Fibroblast of skin of abdomen (primary cell): ENCODE measurements around the gene SF3B3. TPM values are rescaled to one million over a fixed set of nuclear protein-coding genes. Genes with fewer than 3 reads are reported as not detected.

Experiments
- DNase-seq: peaks from one replicate; pipeline ENCODE4 v3.0.0-alpha.2; 2013
- polyA plus RNA-seq, 2 experiments: library from polyadenylated mRNA; unstranded; fragments of 120-200 nt; gene quantifications; one replicate each; pipeline ENCODE4 v1.2.1, GENCODE V29; 2013; ENCODE audit not compliant: insufficient read length in 2 of 2

SF3B3 gene
- polyA plus RNA-seq (2013, experiment 1 of 2; ENCODE audit: insufficient read length), result 308 TPM
- polyA plus RNA-seq (2013, experiment 2 of 2; ENCODE audit: insufficient read length), result 300 TPM

DNA sequence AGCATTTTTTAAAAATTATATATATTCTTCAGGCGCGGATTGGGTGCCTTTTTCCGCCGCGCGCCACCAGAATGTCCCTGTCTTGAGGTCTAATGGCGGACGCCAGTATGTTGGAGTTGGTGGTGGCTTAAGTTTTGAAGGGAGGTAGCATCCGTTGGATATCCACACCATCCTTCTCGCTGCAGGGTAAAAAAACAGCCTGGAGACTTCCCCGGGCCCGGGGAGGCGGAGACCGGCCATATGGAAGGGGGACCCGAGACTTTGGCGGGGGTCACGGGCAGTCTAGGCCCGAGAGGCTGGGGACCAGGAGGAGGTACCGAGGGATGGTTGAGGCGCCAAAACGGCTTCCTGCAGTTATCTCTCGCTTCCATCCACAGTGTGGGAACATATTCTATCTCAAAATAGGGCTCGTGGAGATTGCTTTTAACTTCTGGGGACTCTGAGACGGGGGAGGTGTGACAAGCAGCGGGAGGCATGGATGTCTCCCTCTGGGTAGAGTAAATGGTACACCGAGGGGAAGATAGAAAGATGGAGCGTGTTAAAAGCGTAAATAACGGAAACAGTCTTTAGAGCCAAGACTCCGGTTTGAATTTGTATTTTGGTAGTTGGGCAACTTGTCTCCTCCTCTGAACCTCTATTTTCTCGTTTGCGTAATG lies at the start of gene SF3B3:
TSS of gene SF3B3 (plus strand) at position 74 of the 656 bp plus-strand sequence. CDS start 2,841 bp downstream, outside the sequence.
- no peak for DNase-seq

DNA sequence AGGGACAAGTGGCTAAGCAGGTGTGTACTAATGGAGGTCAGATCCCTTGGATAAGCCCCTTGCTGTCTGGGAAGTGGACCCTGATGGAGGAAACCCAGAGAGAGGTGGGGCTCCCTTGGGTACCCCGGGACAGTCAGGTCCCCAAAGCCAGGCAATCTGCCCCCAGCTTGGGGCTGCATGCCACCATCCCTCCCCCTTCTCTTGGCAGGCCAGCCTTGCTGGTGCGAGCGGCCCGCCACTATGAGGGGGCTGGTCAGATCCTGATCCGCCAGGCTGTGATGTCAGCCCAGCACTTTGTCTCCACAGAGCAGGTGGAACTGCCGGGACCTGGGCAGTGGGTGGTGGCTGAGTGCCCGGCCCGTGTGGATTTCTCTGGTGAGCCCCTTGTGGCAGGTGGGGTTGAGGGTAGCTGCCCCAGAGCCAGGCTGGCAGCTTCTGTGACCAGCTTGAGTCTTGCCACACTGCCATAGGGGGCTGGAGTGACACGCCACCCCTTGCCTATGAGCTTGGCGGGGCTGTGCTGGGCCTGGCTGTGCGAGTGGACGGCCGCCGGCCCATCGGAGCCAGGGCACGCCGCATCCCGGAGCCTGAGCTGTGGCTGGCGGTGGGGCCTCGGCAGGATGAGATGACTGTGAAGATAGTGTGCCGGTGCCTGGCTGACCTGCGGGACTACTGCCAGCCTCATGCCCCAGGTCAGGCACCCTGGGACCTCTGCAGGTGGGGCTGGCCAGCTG lies 49.1 kb upstream of the SF3B3 start:
- no peak for DNase-seq

DNA sequence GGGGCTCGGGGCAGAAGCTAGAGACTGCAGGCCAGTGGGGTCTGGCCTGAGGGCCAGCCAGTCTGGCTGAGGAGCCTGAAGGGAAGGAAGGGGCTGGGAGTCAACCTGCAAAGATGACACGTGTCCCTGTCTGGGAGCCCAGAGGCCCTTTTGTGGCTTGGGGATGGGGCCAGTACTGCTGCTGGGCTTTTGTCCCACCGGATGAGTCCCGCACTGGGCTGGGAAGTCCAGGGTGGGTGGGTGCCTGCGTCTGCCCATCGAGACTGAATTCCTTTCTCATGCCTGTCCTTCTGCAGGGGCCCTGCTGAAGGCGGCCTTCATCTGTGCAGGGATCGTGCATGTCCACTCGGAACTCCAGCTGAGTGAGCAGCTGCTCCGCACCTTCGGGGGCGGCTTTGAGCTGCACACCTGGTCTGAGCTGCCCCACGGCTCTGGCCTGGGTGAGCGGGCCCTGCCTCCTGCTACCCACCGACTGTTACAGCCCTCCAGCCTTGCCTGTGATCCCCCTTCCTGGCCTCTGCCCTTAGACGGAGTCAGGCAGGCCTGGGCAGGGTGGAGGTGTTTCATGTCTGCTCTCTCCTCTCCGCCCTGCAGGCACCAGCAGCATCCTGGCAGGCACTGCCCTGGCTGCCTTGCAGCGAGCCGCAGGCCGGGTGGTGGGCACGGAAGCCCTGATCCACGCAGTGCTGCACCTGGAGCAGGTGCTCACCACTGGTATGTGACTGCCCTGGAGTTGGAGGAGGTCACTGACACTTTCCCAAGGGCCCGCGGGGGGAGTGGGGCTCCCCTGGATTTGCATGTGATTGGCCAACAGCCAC lies 48.4 kb upstream of the SF3B3 start:
- no peak for DNase-seq

DNA sequence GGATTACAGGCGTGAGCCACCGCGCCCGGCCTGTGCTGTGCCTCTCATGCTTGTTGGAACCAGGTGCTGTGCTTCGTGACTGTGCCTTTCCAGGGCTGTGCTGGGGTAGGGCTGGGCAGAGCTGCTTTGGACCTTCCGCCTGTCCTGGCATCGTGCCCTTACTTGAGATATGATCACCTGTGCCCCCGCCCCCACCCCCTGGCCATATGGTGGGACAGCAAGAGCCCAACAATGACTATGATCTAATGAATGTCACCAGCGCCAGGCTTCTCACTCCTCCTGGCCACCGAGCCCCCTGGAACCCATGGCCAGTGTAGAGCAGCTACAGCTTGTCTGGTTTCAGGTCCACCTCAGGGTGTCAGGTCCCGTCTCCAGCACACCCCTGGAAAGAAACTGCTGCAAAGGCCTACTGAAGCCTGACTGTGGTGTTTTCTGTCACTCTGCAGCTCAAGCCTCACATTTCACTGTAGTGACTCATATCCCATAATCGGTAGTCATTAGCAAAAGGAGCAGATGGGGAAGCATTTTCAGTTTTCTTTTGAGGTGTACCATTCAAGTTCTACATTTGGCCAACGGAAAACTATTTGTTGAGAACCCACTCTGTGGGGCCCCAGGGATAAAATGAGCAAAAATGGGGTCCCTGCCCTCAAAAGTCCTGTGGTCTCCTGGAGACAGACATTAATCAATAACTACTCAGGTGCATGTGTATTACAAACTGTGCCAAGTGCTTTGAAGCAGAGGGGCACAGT lies 47.2 kb upstream of the SF3B3 start:
- peak; percentile 79 for DNase-seq

DNA sequence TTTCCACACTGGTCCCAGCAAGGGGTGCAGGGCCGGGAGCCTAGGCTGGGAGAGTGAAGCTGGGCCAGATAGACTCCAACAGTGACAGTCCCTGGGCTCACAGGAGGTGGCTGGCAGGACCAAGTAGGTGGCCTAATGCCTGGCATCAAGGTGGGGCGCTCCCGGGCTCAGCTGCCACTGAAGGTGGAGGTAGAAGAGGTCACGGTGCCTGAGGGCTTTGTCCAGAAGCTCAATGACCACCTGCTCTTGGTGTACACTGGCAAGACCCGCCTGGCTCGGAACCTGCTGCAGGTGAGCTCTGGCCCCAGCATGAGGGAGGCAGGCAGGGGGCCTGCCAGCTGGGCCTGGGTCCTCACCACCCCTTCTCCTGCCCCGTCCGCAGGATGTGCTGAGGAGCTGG lies 45.4 kb upstream of the SF3B3 start:
- DNase-seq, result no peak

DNA sequence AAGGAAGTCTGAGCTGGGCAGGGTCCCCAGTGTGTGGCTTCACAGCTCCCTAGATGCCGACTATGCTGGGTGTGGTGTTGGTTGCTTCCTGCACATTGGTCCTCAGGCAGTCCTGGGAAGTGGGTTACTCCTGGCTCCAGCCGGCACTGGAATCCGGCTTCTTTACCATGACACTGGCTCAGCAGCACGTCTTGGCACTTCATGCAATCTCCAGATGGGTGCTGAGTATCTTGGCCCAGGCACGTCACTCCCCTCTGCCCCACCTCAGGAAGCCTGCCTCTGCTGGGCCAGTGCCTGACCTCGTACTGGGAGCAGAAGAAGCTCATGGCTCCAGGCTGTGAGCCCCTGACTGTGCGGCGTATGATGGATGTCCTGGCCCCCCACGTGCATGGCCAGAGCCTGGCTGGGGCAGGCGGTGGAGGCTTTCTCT lies 44.7 kb upstream of the SF3B3 start:
- DNase-seq, result no peak

DNA sequence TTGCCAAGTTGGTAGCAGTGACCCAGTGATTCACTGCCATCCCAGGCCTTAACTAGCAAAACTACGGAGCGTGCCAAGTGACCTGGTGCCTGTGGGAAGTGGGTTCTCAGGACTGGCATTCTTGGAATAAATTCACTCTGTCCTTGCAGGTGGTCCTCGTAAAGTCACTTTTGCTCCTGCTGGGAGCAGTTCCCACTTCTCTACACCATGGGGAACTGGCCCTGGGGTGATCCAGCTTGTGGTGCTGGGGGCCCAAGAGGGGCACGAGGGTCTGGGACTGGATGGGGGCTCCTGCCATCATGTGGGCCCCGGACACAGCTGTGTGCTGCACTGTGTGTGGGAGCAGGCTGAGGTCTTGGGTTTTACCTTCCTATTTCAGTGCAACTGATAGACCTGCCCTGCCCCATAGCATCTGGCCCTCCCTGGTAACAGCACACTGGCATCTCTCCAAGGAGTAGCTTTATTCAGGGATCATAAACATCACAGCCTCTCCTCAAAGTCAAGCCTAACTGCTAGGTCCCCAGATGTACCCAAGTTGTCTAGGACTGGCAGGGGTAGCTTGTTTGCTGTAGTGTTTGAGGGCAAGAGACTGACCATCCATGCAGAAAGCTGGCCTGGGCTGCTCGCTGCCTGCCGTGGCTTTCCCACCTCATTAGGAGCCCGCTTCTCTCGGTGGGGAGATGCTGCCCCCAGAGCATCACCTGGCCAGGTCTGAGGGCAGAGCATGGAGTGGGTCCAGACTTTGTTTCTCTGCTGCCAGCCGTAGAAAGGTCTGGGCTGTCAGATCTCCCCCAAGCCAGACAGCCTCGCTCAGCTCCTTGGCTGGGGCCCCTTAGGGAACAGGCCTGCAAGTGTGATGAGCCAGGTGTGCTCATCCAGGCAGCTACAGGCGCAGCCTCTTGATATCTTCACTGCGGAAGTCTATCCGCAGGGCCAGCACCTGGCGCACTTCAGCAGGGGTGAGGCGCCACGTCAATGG lies 43.2 kb upstream of the SF3B3 start:
- no peak for DNase-seq

DNA sequence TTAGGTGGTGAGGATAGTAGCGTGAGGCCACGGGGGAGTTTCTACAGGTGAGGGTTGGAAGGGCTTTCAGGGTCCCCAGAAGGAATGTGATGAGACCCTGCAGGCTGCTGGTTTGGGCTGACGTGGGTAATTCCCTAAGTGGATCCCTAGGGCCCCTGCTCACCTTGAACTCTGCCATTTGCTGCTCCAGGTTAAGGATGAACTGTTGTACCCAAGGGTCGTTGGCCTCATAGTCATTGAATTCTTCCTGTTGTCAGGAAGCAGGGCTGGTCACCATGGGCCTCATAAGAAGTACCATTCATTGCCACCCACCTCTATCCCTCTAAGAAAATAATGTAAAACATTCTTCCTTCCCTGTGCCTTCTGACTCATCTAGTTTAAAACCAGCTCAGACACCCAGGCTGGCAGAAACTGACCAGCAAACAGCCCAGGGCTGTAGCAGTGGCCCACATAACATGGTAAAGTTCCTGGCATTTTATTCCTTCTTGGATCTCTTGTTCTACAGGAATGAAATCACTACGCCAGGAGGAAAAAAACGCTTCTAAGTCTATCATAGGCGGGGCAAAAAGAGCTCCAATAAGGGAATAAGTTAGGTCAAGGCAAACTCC lies 41.6 kb upstream of the SF3B3 start:
- no peak for DNase-seq

DNA sequence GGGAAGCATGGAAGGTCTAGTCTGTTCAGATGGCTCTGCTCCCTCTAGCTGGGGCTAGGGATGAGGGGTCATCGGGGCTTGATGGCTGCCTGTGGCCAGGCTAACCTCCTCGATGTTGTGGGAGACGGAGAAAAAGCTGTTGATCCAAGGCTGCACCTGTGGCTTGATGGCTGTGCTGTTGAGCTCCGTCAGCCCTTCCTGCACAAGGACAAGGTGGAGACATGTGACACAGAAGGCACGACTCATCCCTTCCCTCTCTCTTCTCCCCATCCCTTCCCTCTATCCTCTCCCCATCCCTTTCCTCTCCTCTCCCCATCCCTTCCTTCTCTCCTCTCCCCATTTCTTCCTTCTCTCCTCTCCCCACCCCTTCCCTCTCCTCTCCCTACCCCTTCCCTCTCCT lies 41.0 kb upstream of the SF3B3 start:
- no peak for DNase-seq

DNA sequence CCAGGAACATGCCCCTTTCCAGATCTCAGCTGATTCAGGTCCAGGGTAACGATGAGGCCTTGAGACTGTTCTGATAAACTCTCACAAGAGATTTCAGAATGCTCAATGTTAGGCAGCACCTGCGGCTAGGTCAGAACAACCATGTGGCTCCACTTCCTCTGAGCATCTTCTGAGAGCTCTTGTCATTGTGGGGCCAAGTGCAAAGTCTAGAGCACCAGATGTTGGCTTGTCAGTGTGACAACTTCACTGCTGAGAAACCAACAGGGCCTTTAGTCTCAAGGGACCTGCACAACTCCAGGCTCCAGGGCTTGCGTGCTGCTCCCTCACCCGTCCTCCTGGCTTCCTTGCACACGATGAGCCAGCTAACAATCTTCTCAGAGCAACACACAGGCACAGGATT lies 40.2 kb upstream of the SF3B3 start:
- no peak for DNase-seq

DNA sequence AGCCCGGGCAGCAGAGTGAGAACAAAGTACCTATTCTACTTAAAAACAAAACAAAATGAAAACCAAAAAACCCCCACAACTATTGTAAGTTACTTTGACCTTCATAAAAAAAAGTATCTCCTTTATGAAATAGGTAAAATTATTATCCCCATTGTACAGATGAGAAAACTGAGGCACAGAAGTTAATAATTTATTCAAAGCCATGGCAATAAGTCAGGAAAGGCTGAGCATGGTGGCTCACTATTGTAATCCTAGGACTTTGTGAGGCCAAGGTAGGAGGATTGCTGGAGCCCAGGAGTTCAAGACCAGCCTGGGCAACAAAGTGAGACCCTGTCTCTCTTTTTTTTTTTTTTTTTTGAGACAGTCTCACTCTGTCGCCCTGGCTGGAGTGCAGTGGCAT lies 38.7 kb upstream of the SF3B3 start:
- no peak for DNase-seq

DNA sequence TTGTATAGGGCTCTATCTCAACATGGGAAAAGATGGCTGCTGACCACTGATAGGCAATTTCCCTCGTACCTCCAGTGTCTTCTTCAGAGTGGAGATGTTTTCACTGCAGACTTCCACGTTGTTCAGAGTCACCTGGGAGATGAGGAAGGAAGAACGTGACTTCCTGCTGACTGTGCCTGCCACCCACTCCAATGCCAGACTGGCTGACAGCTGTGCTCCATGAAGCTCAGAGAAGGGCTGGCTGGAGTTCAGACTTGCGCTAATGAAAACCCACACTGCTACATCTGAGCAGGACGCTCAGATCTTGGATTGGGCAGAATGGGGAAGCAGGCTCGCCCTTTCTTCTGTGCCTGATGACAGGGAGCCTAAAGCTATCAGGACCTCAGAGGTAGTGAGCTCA lies 33.4 kb upstream of the SF3B3 start:
- DNase-seq, result no peak

DNA sequence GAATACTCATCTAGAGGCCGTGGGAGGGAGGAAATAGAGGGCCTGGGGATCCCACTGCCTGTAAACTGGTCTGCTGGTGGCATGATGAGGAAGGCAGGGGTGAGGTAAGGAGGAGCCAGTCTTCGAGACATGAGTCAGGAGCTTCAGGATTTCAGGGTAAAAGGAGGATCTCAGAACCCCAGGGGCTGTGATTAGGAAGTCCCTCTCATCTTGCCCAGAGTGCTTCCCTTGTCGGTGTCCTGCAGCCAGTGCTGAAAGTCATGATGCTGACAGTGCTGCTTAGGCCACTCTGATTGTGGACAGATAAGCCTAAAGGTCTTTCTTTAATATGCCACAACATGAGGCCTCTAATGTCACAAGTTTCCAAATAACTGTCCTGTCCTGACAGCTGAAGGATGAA lies 29.8 kb upstream of the SF3B3 start:
- no peak for DNase-seq

DNA sequence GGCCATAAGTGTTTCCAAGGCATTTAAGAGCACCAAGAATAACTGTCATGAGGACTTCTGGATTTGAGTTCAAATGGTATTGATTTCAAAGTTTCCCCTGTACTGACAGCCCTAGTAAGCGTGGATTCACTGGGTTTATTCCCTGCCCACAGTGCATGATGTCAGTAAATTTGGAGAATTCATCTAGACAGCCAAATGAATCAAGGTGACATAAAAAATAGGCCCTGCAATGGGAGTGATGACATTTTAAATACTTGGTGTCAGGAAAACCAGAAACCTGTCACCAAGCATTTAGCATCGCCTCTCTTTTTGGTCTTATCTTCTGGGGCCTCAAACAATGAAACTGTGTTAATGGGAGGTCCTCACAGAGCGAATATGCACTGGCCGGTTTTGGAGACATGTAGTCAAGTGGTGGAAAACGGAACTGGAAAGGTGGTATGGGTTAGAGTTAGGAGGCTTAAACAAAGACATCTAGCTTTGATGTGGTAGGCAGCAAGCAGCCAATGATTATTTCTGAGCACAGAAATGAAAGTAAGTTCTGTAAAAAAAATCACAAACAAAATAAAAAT lies 29.3 kb upstream of the SF3B3 start:
- DNase-seq, result no peak

DNA sequence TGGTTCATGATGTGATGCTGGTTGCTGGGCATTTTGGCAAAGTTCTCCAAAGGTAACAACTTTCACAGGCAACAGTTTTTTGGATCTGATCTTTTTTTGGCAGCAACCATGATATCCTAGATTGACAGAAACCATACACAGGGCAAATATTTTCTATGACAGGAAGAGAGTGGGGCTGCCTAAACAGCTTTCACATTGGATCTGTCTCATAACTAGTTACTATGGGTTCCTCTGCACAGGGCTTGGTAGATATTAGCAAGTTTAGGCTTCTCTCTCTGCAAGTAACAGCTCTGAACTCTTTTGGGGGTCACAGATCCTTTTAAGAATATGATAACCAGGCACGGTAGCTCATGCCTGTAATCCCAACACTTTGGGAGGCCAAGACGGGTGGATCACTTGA lies 28.8 kb upstream of the SF3B3 start:
- no peak for DNase-seq

DNA sequence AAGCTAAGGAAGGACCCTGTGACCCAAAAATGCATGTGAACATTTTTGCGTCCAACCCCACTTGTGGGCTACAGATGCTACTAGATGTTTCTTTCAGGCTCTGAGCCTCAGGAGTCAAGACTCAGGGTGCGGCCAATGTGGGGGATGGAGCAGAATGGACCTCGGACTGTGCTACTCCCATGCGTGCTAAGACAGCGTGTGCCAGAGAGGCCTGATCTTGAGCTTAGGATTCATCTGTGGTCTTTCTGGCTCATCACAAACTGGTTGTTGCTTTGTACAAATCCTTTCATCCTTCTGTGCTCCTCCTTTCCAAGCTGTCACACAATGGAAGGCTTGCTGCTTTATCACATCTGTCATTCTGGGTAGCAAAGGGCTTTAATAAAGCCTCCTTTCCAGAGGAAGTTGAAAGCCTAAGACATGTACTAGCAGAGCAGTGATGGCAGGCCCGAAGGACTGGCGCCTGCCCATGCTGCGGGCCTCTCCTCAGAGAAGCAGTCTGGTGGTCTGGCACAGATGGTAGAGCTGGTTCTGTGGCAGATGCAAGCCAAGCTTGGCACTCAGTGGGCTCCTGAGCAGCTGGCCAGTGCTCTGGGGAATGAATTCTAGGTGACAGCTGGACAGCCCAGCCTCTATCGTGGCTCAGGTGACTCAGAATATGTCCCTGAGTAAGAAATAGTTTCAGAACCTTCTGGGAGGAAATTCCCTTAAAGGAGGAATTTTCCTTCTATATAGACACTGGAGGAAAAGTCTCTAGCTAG lies 28.0 kb upstream of the SF3B3 start:
- DNase-seq, result no peak

DNA sequence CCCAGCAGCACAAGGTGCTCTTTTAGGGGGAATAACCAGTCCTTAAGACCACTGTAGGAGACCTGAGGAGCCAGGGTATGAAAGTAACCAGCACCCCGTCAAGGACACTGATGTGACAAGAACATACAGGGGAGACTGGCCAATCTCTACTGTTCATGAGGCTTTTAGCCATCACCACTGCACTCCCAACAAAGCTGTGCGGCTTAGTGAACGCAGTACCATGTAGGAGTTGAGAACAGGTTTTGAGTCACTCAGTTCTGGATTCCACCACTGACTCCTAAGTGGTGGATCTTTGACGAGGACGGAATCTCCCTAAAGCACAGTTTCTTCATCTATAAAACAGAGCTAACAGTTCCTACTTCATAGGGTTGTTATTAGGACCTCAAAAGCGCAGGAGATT lies 27.1 kb upstream of the SF3B3 start:
- DNase-seq, result no peak

DNA sequence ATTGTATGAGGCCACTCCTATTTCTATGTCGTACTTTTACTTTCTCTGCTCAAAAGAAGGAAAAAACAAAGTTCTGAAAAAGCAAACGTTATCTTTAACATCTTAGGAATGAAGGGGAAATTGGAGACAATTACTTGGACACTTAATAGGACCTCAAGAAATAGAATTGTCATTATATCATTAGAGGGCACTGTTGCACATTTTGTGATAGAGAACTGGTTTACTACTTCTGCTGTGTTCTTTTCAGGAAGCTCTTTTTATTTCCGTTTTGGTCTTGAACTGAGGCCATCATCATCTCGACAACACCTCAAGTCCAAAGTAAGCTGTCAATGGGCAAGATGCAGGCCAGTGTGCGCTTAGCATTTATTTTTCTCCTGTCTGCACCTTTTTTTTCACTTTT lies 14.9 kb upstream of the SF3B3 start:
- DNase-seq, result no peak

DNA sequence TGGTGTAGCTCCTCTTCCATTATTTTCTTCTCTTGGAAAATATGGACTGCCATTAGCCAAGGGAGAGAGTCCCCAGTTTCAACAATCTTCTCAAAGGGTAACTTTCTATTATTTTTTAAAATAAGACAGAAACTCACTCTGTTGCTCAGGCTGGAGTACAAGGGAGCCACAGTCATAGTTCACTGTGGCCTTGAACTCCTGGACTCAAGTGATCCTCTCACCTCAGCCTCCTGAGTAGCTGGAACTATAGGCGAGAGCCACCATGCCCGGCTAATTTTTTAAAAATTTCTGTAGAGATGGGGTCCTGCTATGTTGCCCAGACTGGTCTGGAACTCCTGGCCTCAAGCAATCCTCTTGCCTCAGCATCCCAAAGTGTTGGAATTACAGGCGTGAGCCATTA lies 13.4 kb upstream of the SF3B3 start:
- DNase-seq, result no peak

DNA sequence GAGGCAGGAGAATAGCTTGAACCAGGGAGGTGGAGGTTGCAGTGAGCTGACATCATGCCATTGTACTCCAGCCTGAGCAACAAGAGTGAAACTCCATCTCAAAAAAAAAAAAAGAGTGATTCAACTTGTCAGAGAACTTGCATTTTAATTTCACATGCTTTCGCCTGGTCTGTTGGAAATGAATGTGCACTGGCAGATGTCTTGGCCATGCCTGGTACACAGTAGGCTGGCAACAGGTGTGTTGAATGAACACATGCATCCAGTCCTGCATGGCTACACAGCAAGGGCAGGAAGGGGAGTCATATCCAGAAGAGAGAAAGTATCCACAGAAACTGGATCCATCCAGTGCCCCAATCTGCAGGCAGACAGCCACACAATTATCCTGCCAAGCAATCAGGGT lies 11.8 kb upstream of the SF3B3 start:
- DNase-seq, result no peak
